HG03175 (cell line): ENCODE results near the gene CHST15.

Experiments
- ATAC-seq: cut with Tn5 transposase; IDR thresholded peaks from one replicate; pipeline ENCODE4 v1.9.1; 2021; ENCODE audit warnings: mild to moderate bottlenecking, moderate library complexity; ENCODE audit not compliant: unreplicated experiment

CHST15 gene

DNA sequence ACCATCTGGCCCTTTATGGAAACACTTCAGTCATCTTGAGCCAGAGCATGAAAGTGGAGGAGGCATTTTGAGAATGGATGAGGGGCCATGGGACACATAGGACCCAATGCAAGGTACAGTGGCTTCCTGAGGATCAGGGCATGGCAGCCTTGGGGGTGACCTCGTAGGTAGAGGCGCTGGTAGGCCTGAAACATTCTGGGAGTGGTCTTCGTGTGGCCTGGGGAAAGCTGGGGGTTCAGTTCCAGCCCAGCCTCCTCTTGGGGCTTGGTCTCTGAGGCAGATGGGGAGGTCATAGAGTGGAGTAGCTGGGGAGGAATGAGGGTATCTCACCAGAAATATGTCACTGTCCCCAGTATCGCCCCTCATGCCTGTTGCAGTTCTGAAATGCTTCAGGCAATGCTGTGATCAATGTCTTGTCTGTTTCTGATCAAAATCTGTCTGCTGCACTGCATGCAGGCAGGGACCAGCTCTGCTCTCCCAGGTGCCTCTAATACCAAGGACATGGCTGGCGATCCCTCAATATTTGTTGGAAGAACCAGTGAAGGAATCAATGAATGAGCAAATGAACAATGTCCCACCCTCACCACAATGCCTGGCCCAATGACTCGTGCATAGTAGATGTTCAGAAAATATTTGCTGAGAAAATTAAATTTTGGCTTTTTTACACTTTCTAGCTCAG lies 90.9 kb downstream of the CHST15 start:
- ATAC-seq, result no peak

DNA sequence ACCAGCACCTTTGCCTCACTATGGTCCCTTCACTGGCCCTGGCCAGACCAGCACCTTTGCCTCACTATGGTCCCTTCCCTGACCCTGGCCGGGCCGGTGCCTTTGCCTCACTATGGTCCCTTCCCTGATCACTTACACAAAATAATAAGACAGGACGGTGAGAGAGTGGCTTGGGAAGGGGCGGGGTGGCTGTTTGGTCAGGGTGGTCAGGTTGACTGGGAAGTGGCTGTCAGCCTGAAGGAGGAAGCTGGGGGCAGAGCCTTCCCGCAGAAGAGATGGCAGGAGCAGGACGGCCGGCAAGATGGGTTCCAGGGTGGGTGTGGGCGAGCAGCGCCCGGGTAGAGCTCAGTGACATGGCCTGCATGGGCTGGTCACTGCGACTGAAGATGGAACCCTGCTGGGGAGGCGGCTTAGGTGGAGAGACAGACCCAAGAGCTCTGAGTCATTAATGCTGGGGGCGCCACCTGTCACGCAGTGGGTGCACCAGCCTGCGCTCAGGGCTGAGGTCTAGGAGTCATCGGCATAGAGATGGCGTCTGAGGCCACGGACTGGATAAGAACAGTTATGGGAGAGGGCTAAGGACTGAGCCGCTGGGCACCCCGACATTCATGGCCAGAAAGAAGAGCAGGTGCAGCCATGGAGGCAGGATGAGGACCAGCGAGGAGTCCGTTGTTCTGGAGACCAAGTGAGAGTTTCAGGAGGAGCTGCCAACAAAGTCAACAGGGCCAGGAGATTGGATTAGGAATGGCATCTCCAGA lies 91.8 kb downstream of the CHST15 start:
- no peak for ATAC-seq

DNA sequence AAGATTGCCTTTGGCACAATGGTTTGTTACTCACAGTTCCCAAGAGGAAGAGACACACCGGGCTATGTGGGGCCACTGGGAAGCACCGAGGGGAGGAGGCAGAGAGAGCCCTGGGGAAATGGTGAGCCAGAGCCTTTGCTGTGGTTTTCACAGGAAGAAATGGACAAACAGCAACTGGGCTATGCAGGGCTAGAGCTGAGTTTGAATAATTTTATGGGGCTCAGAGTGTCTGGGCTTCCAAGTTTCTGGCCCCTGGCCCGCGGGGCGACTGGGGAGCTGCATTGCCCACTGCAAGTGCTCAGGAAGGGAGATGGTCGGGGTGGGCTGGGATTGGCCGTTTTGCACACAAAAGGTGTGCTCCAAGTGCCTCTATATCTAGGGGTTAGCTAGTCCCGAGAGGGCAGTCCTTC lies 92.6 kb downstream of the CHST15 start:
- no peak for ATAC-seq

DNA sequence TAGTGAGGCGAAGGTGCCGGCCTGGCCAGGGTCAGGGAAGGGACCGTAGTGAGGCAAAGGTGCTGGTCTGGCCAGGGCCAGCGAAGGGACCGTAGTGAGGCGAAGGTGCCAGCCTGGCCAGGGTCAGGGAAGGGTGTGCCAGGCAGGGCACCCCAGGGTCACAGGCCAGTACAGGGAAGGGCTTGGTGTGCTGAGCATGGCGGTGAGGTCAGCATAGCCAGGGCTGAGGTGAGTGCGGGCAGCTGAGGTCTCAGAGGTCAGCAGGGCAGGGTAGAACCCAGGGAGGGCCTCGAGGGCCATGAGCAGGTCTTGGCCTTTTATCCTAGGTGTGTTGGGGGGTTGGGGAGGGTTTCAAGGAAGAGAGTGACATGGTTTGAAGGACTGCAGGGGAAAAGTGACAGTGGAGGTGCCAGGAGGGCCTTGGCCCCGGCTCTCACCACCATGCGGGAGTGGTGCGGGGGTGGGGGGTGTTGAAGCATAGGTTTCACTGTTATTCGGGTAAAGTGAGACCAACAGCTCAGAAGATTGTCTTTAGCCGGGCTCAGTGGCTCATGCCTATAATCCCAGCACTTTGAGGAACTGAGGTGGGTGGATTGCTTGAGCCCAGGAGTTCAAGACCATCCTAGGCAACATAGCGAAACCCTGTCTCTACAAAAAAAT lies 93.3 kb downstream of the CHST15 start:
- no peak for ATAC-seq

DNA sequence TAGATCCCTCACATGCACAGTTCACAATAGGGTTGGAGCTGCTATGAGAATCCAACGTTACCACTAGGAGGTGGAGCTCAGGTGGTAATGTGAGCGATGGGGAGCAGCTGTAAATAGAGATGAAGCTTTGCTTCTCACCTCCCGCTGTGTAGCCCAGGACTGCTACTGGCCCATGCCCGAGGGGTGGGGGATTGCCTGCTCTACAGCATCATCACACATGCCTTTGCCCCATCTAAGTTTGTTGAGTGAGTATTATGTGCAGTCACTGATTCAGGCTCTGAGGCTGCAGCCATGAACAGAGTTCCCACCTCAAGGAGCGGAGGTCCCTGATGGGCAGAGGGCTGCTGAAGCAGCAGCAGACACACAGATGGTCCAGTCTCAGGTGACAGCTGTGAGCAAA lies 94.1 kb downstream of the CHST15 start:
- ATAC-seq, result no peak

DNA sequence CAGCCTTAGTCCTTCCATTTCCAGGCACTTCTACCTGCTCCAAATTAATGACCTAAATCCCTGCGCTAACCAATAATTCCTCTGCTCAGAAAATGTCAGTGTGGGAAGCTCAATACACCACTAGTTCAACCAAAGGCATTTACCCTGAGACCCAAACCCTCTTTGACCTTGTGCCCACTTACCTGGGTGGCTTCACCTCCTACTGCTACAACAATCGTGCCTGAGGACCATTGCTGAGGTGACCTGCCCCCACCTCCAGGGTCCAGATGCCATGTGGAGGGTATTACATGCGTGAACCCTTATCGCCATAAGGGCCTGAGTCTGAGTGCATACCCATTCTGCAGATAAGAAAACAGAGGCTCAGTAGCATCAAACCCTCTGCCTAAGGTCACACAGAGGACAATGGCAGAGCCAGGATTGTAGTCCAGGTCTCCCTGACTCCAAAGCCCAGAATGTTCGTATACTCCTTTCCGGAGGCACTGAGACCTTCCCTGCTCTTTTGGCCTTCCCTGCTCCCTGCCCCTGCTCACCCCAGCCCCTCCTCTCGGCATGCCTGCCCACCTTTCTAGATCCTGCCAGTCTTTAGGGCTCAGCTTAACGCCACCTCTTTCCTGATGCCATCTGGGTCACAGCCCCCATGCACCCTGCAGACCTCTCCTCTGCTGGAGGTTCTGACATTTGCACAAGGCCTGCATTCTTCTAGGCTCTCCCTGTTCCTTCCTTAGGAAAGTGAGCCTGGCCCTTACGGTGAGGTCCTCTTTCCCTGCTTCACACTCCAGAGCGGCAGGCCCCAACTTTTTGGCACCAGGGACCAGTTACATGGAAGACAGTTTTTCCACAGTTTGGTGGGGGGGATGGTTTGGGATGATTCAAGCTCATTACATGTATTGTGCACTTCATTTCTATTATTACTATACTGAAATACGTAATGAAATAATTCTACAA lies 94.9 kb downstream of the CHST15 start:
- ATAC-seq, result no peak

DNA sequence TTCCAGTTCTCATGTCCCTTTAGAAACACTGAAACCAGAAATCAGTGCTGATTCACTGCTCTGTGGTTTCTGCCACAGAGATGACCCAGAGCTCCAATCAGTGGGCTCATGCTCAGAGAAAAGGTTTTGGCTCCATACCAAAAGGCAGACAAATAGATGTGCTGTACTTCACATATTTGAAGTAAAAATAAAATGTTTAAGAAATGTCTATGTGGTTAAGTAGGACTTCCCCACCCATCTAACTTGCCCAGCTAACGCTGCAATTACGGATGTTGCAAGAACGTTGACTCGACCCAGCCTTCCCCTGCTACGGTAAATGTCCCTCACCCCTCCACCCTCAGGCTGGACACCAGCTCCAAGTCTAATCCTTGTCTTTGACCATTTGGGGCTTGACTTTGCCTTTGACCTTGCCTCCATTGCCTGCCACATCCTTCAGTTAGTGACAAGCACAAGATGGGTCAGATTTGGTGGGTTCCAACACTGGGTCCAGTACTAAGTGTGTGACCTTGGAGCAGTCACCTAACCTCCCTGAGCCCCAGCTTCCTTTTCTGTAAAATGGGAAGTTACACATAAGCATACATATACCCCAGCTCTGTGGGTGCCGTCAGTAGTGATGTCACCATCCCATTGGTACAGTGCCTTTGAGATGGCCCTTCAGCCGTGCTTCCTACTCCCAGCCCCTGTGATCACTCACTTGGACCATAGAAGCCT lies 95.8 kb downstream of the CHST15 start:
- no peak for ATAC-seq

DNA sequence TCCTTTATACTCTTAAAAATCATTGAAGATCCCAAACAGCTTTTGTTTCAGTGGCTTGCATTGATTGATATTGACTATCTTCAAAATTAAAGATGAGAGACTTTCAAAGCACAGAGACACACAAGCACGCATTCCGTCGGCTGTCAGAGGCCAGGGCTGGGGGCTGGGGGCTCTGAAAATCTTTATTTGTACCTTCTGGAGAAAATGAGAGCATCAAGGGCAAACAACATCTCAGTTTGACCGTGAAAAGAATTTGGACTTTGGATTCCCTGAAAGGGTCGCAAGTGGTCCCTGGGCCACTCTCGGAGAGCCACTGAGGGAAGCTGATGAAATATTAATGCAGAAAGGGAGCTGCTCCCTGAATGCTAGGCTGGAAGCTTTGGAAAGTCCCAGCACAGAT lies 96.4 kb downstream of the CHST15 start:
- no peak for ATAC-seq

DNA sequence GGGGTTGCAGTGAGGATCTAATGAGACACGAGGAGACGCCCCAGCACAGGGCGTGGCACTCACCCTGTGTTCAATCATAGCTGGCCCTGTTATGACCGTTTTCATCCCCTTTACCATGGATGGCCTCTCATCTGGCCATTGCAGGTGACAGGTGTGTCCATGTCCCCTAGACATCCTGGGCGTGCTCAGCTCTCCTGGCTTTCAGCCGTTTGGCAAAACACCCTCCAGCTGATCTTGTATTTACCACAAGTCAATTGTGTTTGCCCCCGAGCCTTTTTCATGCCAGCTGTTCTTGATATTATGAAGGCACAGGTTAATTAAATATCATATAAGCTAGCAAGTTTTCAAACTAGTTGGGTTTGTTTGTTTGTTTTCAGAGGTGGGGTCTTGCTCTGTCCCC lies 97.1 kb downstream of the CHST15 start:
- ATAC-seq, result no peak

DNA sequence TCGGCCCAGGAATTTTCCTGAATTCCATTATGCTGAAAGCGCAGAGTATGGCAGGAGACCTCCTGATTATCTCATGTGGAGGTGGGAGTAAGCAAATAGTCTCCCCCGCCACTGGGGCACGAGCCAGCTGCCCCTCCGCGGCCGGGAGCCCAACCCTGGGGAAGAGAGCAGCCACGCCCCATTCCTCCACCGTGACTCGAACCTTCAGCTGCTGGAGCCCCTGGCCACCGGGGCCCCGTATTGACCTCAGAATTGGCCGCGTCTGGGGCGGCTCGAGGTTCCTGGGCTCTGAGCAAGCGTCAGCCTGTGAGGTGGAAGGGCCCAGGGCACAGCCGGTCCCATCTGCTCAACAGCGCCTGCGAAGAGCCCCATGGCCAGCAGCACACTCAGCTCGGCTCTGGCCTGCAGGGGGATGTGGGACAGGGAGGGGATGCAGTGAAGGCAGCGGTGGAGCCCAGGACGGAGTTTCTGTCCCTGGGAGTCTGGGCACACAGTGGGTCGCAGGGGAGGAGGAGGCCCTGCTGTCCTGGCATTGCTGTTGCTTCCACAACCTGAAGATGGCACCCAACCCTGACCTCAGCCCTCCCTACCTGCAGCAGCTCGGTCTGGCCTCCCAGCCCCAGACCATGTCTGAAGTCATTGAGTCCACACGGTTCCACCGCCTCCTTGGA lies 97.8 kb downstream of the CHST15 start:
- no peak for ATAC-seq

DNA sequence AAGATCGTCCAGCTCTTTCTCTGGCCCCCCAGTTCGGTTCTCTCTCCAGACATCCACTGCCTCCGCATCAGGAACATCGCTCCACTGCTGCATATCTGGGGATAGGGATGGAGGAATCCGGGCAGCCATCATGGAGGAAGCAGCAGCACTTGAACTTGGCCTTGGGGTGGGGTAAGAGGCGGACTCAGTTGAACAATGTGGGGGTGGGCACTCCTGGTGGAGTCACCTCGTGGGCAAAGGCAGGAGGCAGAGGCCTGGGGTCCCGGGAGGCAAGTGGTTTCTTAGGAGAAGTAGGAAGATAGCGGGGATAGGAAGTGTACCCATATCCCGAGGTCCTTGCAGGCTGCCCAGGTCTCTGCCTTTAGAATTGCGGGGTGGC lies 98.3 kb downstream of the CHST15 start:
- no peak for ATAC-seq

DNA sequence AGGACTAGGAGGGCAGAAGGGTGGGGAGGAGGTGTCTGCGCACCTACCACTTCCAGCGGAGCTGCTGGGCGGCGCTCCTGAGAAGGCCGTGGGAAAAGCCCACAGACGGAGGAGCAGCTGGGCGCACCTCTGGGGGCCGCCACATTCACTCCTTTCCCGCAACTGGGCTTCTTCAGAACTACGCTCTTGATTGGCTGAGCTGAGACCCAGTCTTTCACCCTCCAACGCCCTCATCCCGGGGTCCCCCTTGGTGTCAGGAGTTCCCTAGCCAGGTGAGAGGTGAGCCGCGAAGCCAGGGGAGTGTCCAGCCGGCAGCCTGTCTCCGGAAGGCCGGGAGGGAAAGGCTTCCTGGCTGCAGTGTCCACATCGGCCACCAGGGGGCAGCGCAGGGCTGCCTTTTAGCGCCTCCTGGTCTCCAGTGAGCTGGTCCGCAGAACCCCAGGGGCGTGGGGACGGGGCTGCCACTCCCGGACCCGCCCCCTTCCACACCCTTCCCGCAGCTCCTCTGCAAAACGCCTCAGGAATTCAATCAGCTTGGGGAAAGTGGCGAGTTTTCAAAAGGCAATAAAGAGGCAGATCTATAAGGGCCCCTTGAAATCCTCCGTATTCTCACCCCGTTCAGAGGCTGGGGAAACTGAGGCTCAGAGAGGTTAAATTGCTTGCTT lies 98.8 kb downstream of the CHST15 start:
- peak; percentile 62 for ATAC-seq

DNA sequence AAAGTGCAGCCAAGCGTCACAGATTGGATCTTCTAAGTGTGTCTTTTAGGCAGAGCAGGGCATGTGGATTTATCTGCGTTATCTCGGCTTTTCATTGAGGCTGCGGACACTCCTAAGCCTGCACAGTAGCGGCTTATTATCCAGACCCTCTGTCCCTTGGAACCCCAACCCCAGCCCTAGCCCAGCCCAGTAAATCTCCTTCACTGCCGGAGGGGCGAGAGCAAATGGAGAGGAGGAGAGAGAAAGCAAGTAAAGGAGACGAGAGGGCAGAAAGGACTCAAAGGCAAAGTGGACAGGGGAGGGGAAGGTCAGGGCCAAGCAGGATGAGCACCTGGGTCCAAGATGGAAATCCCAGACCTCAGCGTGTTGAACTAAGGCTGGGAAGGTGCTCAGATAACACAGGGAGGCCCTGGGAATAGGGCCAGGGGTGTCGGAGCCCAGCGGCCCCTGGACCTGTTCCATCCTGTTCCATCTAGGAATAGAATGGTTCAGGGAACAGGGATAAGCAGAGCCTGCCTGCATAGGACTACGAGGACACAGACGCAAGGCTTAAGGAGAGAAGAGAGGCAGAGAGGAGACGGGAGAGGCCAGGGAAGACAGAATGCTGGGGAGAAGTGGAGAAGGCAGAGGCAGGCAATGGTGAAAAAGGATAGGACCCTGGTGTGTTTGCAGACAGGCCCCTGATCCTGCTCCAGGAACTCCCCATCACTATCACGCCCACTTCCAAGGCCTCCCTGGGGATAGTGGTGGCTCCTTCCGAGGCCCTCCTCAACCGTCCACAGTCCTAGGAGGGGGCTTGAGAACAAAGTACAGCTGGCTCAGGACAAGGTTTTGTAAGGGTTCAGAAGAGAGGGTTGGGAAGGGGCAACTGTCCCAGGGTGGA lies 99.6 kb downstream of the CHST15 start:
- no peak for ATAC-seq

DNA sequence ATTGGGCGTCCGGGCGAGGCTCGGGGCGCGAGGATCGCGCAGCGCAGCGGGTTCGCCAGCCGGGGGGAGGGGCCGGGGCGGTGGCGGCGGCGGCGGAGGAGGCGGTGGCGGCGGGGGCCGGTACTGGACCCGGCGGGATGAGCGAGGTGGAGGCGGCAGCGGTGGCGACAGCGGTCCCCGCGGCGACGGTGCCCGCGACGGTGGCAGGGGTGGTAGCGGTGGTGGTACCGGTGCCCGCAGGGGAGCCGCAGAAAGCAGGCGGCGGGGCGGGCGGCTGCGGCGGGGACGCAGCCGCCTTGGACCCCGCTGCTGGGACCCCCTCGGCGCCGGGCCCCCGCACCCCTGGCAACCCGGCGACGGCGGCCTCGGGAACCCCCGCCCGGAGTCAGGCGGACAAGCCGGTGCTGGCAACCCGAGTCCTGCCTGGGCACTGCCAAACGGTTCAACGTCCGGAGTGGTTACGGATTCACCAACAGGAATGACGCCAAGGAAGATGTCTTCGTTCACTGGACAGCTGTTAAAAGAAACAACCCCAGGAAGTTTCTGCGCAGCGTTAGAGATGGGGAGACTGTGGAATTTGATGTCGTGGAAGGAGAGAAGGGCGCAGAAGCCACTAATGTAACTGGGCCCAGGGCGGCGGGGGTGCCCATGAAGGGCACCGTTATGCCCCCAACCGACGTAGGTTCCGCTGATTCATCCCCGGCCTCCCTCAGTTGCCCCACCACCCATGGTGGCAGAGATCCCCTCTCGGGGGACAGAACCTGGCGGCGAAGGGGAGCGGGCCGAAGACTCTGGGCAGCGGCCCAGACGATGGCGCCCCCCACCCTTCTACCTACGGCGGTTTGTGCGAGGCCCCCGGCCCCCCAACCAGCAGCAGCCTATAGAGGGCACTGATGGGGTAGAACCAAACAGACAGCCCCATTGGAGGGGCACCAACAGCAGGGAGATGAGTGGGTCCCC lies 101.5 kb downstream of the CHST15 start:
- ATAC-seq, result no peak

DNA sequence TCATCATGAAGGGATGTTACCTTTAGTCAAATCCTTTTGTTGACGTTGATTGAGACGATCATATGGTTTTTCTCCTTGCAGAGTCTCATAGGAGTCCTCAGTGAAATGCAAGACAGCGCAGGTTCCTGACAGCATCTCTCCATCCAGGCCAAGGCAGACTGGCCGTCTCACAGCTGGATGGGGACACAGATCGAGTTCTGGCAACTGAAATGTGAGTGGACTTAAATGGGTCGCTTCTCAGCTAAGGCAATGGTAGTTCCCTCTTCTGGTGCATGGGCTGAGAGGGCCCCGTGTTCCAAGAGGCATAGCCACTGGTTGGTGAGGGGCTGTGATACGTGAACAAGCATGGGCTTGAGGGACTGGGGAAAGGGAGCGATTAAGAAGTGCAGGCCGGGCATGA lies 102.5 kb downstream of the CHST15 start:
- no peak for ATAC-seq

DNA sequence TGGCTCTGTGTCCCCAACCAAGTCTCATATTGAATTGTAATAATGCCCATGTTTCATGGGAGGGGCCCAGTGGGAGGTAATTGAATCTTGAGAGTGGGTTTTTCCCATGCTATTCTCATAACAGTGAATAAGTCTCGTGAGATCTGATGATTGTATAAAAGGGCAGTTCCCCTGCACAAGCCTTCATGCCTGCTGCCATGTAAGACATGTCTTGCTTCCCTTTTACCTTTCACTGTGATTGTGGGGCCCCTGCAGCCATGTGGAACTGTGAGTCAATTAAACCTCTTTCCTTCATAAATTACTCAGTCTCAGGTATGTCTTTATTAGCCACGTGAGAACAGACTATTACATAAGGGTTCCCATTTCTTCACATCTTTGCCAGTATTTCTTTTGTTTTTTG lies 104.7 kb downstream of the CHST15 start:
- no peak for ATAC-seq

DNA sequence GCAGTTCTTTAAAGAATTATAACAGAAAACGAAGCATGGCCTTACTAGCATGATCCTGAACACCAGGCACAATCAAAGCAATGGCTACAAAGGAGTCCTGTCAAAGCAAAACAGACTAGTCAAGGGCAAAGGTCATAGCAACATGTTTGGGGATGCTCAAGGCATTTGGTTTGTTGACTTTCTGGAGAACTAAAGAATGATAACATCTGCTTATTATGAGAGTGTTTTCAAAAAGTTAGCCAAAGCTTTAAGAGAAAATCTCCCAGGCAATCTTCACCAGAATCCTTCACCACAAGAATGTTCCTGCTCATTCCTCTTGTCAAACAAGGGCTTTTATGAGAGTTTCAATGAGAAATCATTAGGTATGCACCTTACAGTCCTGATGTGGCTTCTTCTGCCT lies 106.7 kb downstream of the CHST15 start:
- no peak for ATAC-seq
